Measurements from ENCODE around the gene HSPG2.

- TF ChIP-seq CTCF (IDR thresholded peaks at IDR 0.05; ENCODE audit: insufficient read depth, low read length) (no peak), REST (IDR thresholded peaks at IDR 0.05; ENCODE audit: insufficient replicate concordance, low read depth) (no peak), GABPA (IDR thresholded peaks at IDR 0.05; ENCODE audit: low read depth) (no peak), POLR2AphosphoS5 (IDR thresholded peaks at IDR 0.05; ENCODE audit: low read depth) (no peak)
Measured at GRCh38 chr1:21870611-21871010, 66.5 kb downstream of the HSPG2 start.
